Suprapubic skin (tissue), 4 donors: ENCODE results near the gene ASIC3.

Experiments used
- EP300 ChIP-seq: sonication (generic); formaldehyde crosslinking; IDR thresholded peaks from one replicate; pipeline ENCODE4 v1.6.1; 2017; ENCODE audit warnings: antibody characterized with exemption
- POLR2A ChIP-seq, 2 donors: fragments of 450-650 bp; IDR thresholded peaks; one replicate each; pipeline ENCODE4 v1.6.1; 2017; ENCODE audit warnings: antibody characterized with exemption in 2 of 2, mild to moderate bottlenecking in 2 of 2, moderate library complexity in 2 of 2
- POLR2AphosphoS5 ChIP-seq, 3 donors: sonication (generic); formaldehyde crosslinking; IDR thresholded peaks; one replicate each; pipeline ENCODE4 v1.6.1; 2017; ENCODE audit warnings: antibody characterized with exemption in 3 of 3
- TF ChIP-seq, protein P1 (sequence below), 2 donors: fragments of 200-600 bp in 1 of 2; fragments of 450-650 bp in 1 of 2; sonication (generic) in 1 of 2; IDR thresholded peaks; one replicate each; pipeline ENCODE4 v1.5.1; 2016 to 2019; ENCODE audit warnings: antibody characterized with exemption in 2 of 2, mild to moderate bottlenecking in 1 of 2, moderate library complexity in 1 of 2

DNA sequence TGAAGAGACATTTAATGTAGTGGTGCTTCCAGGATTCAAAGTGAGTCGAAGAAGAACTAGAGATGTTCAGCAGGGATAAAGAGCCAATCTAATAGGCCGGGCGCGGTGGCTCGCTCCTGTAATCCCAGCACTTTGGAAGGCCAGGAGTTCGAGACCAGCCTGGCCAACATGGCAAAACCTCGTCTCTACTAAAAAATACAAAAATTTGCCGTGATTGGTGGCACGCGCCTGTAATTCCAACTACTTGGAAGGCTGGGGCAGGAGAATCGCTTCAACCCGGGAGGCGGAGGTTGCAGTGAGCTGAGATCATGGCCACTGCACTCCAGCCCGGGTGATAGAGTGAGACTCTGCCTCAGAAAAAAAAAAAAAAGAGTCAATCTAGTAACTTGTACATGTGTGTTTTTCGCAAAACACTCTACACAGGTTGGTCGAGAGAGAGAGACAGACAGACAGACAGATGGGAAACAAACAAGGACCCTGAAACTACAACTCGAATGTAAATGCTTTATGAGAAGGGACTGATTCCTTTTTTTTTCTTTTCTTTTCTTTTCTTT, 19.3 kb upstream of the ASIC3 start:
- TF ChIP-seq, protein P1, sequence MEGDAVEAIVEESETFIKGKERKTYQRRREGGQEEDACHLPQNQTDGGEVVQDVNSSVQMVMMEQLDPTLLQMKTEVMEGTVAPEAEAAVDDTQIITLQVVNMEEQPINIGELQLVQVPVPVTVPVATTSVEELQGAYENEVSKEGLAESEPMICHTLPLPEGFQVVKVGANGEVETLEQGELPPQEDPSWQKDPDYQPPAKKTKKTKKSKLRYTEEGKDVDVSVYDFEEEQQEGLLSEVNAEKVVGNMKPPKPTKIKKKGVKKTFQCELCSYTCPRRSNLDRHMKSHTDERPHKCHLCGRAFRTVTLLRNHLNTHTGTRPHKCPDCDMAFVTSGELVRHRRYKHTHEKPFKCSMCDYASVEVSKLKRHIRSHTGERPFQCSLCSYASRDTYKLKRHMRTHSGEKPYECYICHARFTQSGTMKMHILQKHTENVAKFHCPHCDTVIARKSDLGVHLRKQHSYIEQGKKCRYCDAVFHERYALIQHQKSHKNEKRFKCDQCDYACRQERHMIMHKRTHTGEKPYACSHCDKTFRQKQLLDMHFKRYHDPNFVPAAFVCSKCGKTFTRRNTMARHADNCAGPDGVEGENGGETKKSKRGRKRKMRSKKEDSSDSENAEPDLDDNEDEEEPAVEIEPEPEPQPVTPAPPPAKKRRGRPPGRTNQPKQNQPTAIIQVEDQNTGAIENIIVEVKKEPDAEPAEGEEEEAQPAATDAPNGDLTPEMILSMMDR (IDR thresholded peaks at IDR 0.05), result no peak
- TF ChIP-seq POLR2A (IDR thresholded peaks at IDR 0.05), result no peak
- no peak for TF ChIP-seq POLR2AphosphoS5 (IDR thresholded peaks at IDR 0.05)
- TF ChIP-seq EP300, result no peak
